H9 (cell line): Measurements from ENCODE around the gene ABCC2. TPM values are rescaled to one million over a fixed set of nuclear protein-coding genes. Genes with fewer than 3 reads are reported as not detected.

Experiments
- DNase-seq: peaks from one replicate; pipeline ENCODE4 v3.0.0-alpha.2; 2017
- H2AFZ ChIP-seq: one replicate; pipeline ENCODE4 v1.6.1; 2013; ENCODE audit warnings: mild to moderate bottlenecking, low read length, control low read depth, moderate library complexity
- H2AK5ac ChIP-seq: 2 replicates; pipeline ENCODE4 v1.6.1; 2013; ENCODE audit warnings: low read length, control low read depth, mixed read lengths; ENCODE audit not compliant: insufficient read length
- H2BK120ac ChIP-seq: one replicate; pipeline ENCODE4 v1.6.1; 2013; ENCODE audit warnings: low read depth, mild to moderate bottlenecking, low read length, control low read depth, inconsistent platforms; ENCODE audit not compliant: poor library complexity, severe bottlenecking
- H2BK12ac ChIP-seq: 2 replicates; pipeline ENCODE4 v1.6.1; 2013; ENCODE audit warnings: low read length, control low read depth, mixed read lengths, low read depth; ENCODE audit not compliant: insufficient read length
- H2BK15ac ChIP-seq: 2 replicates; pipeline ENCODE4 v1.6.1; 2013; ENCODE audit warnings: low read depth, low read length, control low read depth
- H2BK20ac ChIP-seq: one replicate; pipeline ENCODE4 v1.6.1; 2013; ENCODE audit warnings: low read depth, mild to moderate bottlenecking, low read length, control low read depth, inconsistent platforms; ENCODE audit not compliant: poor library complexity, severe bottlenecking
- H2BK5ac ChIP-seq: 2 replicates; pipeline ENCODE4 v1.6.1; 2013; ENCODE audit warnings: low read length, control low read depth, mixed read lengths; ENCODE audit not compliant: insufficient read length
- H3K14ac ChIP-seq: 2 replicates; pipeline ENCODE4 v1.6.1; 2013; ENCODE audit warnings: low read length, control low read depth; ENCODE audit not compliant: insufficient read depth
- H3K18ac ChIP-seq: 2 replicates; pipeline ENCODE4 v1.6.1; 2013; ENCODE audit warnings: low read depth, mild to moderate bottlenecking, mixed read lengths, low read length, control low read depth; ENCODE audit not compliant: insufficient read length
- H3K23ac ChIP-seq: 2 replicates; pipeline ENCODE4 v1.6.1; 2013; ENCODE audit warnings: low read length, control low read depth, mixed read lengths, low read depth; ENCODE audit not compliant: insufficient read length
- H3K23me2 ChIP-seq: 2 replicates; pipeline ENCODE4 v1.6.1; 2013; ENCODE audit warnings: low read depth, mild to moderate bottlenecking, mixed read lengths, low read length, control low read depth; ENCODE audit not compliant: insufficient read length, poor library complexity, severe bottlenecking
- H3K27ac ChIP-seq: 2 replicates; pipeline ENCODE4 v1.5.1; 2013; ENCODE audit warnings: low read length, control low read depth, mixed read lengths, low read depth; ENCODE audit not compliant: insufficient read length
- H3K27me3 ChIP-seq: 2 replicates; pipeline ENCODE4 v1.6.1; 2013; ENCODE audit warnings: low read length, control low read depth, inconsistent platforms; ENCODE audit not compliant: insufficient read depth
- H3K4ac ChIP-seq: 2 replicates; pipeline ENCODE4 v1.6.1; 2013; ENCODE audit warnings: low read depth, mild to moderate bottlenecking, control low read depth, inconsistent platforms, low read length, moderate library complexity
- H3K4me1 ChIP-seq: 2 replicates; pipeline ENCODE4 v1.6.1; 2013; ENCODE audit warnings: low read length, control low read depth, inconsistent platforms; ENCODE audit not compliant: insufficient read depth
- H3K4me2 ChIP-seq: 2 replicates; pipeline ENCODE4 v1.6.1; 2013; ENCODE audit warnings: low read length, control low read depth, mixed read lengths; ENCODE audit not compliant: insufficient read length, insufficient read depth
- H3K56ac ChIP-seq: 2 replicates; pipeline ENCODE4 v1.6.1; 2013; ENCODE audit warnings: low read depth, mild to moderate bottlenecking, mixed read lengths, low read length, control low read depth; ENCODE audit not compliant: insufficient read length
- H3K79me1 ChIP-seq: 2 replicates; pipeline ENCODE4 v1.6.1; 2013; ENCODE audit warnings: low read depth, mild to moderate bottlenecking, moderate library complexity, low read length, control low read depth, inconsistent platforms; ENCODE audit not compliant: insufficient read depth, poor library complexity, severe bottlenecking
- H3K79me2 ChIP-seq: 2 replicates; pipeline ENCODE4 v1.6.1; 2013; ENCODE audit warnings: low read length, control low read depth, inconsistent platforms; ENCODE audit not compliant: insufficient read depth
- H3K9ac ChIP-seq: 2 replicates; pipeline ENCODE4 v1.6.1; 2013; ENCODE audit warnings: low read length, control low read depth, mixed read lengths; ENCODE audit not compliant: insufficient read length; ENCODE audit errors: extremely low read depth
- H3K9me3 ChIP-seq: one replicate; pipeline ENCODE4 v1.6.1; 2013; ENCODE audit warnings: low read depth, low read length, inconsistent platforms; ENCODE audit not compliant: control insufficient read depth
- H3T11ph ChIP-seq: one replicate; pipeline ENCODE4 v1.6.1; 2013; ENCODE audit warnings: mild to moderate bottlenecking, low read length, control low read depth, inconsistent platforms
- H4K20me1 ChIP-seq: one replicate; pipeline ENCODE4 v1.6.1; 2013; ENCODE audit not compliant: control insufficient read depth, insufficient read length, insufficient read depth
- H4K5ac ChIP-seq: 2 replicates; pipeline ENCODE4 v1.6.1; 2013; ENCODE audit warnings: low read depth, mild to moderate bottlenecking, mixed read lengths, low read length, control low read depth; ENCODE audit not compliant: insufficient read length
- H4K8ac ChIP-seq: replicated peaks from 2 replicates; pipeline ENCODE4 v1.6.1; 2013; ENCODE audit warnings: low read length, control low read depth, mixed read lengths, low read depth; ENCODE audit not compliant: insufficient read length
- H4K91ac ChIP-seq: 2 replicates; pipeline ENCODE4 v1.6.1; 2013; ENCODE audit warnings: low read depth, mild to moderate bottlenecking, moderate library complexity, mixed read lengths, low read length, control low read depth; ENCODE audit not compliant: insufficient read length
- H3K27ac Mint-ChIP-seq, 3 experiments: 2 replicates in 2 of 3; 3 replicates in 1 of 3; pipeline ENCODE4 v1.8.0; 2020 to 2021; ENCODE audit warnings: mixed read lengths in 3 of 3, mild to moderate bottlenecking in 1 of 3, moderate library complexity in 1 of 3
- H3K27me3 Mint-ChIP-seq: 2 replicates; pipeline ENCODE4 v1.8.0; 2021; ENCODE audit warnings: low read depth, mild to moderate bottlenecking, moderate library complexity, mixed read lengths
- H3K36me3 Mint-ChIP-seq, 3 experiments: 2 replicates in 2 of 3; 3 replicates in 1 of 3; pipeline ENCODE4 v1.8.0; 2020 to 2021; ENCODE audit warnings: low read depth in 3 of 3, mixed read lengths in 3 of 3; ENCODE audit not compliant: insufficient read depth in 1 of 3
- H3K4me1 Mint-ChIP-seq, 2 experiments: 2 replicates each; pipeline ENCODE4 v1.8.0; 2020; ENCODE audit warnings: mixed read lengths in 2 of 2
- H3K4me3 Mint-ChIP-seq, 2 experiments: 2 replicates in 1 of 2; 3 replicates in 1 of 2; pipeline ENCODE4 v1.8.0; 2020 to 2021; ENCODE audit warnings: mild to moderate bottlenecking in 2 of 2, mixed read lengths in 2 of 2, moderate library complexity in 1 of 2
- H3K9me3 Mint-ChIP-seq, 2 experiments: 2 replicates in 1 of 2; 3 replicates in 1 of 2; pipeline ENCODE4 v1.8.0; 2020; ENCODE audit warnings: mild to moderate bottlenecking in 2 of 2, mixed read lengths in 2 of 2, moderate library complexity in 1 of 2
- WGBS: extraction: QIAGEN DNeasy Blood & Tissue Kit; methylation state at CpG from one replicate; pipeline ENCODE4 v1.1.7; 2013; ENCODE audit warnings: missing lambda C conversion rate, low lambda C conversion rate, mixed read lengths; ENCODE audit not compliant: insufficient read length; ENCODE audit errors: extremely low coverage; 5-methylcytosine and 5-hydroxymethylcytosine counted together
- total RNA-seq: library from RNA; stranded (reverse); gene quantifications from 2 replicates; pipeline ENCODE4 v1.2.1, GENCODE V29; 2021
- TF ChIP-seq, protein P1 (sequence below): fragments of 200-600 bp; sonication (generic); conservative IDR thresholded peaks from 3 replicates; pipeline ENCODE4 v1.8.0; 2021; ENCODE audit warnings: antibody characterized with exemption, mild to moderate bottlenecking

The ABCC2 gene
- total RNA-seq, 1 experiment from 2014 or later: 0.68 TPM

- H2BK20ac ChIP-seq: no peak overlapping the region
- H2BK12ac ChIP-seq: no peak overlapping the region
- H3K27ac ChIP-seq: no peak overlapping the region
- H3K79me1 ChIP-seq: no peaks in the 10 kb centered on the region
- no peak overlapping the region for H3K56ac ChIP-seq
- H4K20me1 ChIP-seq: no peaks in the 10 kb centered on the region
- no peak overlapping the region for H3K14ac ChIP-seq
- H2BK120ac ChIP-seq: no peak overlapping the region
- H3K36me3 Mint-ChIP-seq: peaks cover 83 to 99% (median 97%) of the 10 kb centered on the region in 3 experiments
- no peak overlapping the region for H2AK5ac ChIP-seq
- no CpG with 5 or more reads among the region's 19 CpGs for WGBS
- no peak overlapping the region for H3K4me2 ChIP-seq
- no peaks in the 10 kb centered on the region for H3K9me3 Mint-ChIP-seq
- no peak overlapping the region for H3T11ph ChIP-seq
- H3K27me3 Mint-ChIP-seq: no peaks in the 10 kb centered on the region
- no peak overlapping the region for H3K18ac ChIP-seq
- H2BK5ac ChIP-seq: no peak overlapping the region
- TF ChIP-seq, protein P1, sequence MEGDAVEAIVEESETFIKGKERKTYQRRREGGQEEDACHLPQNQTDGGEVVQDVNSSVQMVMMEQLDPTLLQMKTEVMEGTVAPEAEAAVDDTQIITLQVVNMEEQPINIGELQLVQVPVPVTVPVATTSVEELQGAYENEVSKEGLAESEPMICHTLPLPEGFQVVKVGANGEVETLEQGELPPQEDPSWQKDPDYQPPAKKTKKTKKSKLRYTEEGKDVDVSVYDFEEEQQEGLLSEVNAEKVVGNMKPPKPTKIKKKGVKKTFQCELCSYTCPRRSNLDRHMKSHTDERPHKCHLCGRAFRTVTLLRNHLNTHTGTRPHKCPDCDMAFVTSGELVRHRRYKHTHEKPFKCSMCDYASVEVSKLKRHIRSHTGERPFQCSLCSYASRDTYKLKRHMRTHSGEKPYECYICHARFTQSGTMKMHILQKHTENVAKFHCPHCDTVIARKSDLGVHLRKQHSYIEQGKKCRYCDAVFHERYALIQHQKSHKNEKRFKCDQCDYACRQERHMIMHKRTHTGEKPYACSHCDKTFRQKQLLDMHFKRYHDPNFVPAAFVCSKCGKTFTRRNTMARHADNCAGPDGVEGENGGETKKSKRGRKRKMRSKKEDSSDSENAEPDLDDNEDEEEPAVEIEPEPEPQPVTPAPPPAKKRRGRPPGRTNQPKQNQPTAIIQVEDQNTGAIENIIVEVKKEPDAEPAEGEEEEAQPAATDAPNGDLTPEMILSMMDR: no peak
- DNase-seq: no peak
- no peak overlapping the region for H3K4me3 Mint-ChIP-seq
- H3K9me3 ChIP-seq: no peaks in the 10 kb centered on the region
- no peaks in the 10 kb centered on the region for H3K27me3 ChIP-seq
- 0 out of 7 replicates have a peak overlapping the region, but pooled peaks of 2 of the 3 experiments have one; percentile 49 to 60 for H3K27ac Mint-ChIP-seq
- no peak overlapping the region for H4K5ac ChIP-seq
- no peaks in the 10 kb centered on the region for H3K23me2 ChIP-seq
- no peaks in the 10 kb centered on the region for H3K79me2 ChIP-seq
- no peaks in the 10 kb centered on the region for H3K4me1 ChIP-seq
- no peak overlapping the region for H4K91ac ChIP-seq
- H3K23ac ChIP-seq: no peak overlapping the region
- H2AFZ ChIP-seq: no peak overlapping the region
- no peaks in the 10 kb centered on the region for H3K4me1 Mint-ChIP-seq
- H4K8ac ChIP-seq: no peak overlapping the region
- no peak overlapping the region for H2BK15ac ChIP-seq
- no peak overlapping the region for H3K9ac ChIP-seq
- H3K4ac ChIP-seq: no peak overlapping the region
These were observed 97.8 kb downstream of the ABCC2 start for GRCh38 chr10:99880080-99880835.
